ENCODE measurements around the gene GCLM. TPM values are rescaled to one million over a fixed set of nuclear protein-coding genes. Genes with fewer than 3 reads are reported as not detected.
"Not testable (repeated sequence)": the region's sequence is repeated elsewhere in the genome, so short reads cannot be mapped to it uniquely, and the experiment has no call there.

Gene GCLM
- total RNA-seq, 1 experiment from 2014 or later: 14.1 TPM

- TF ChIP-seq ZSCAN18 (CRISPR knock-in tag; IDR thresholded peaks at IDR 0.05) (no peak), MYBL2 (CRISPR knock-in tag; IDR thresholded peaks at IDR 0.05) (no peak)
- TF ChIP-seq, protein P1, sequence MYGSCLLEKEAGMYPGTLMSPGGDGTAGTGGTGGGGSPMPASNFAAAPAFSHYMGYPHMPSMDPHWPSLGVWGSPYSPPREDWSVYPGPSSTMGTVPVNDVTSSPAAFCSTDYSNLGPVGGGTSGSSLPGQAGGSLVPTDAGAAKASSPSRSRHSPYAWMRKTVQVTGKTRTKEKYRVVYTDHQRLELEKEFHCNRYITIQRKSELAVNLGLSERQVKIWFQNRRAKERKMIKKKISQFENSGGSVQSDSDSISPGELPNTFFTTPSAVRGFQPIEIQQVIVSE (CRISPR knock-in tag; IDR thresholded peaks at IDR 0.05; ENCODE audit: borderline replicate concordance): no peak
Observed at GRCh38 chr1:93919780-93920179, 10.6 kb upstream of the GCLM start (continued).

DNA sequence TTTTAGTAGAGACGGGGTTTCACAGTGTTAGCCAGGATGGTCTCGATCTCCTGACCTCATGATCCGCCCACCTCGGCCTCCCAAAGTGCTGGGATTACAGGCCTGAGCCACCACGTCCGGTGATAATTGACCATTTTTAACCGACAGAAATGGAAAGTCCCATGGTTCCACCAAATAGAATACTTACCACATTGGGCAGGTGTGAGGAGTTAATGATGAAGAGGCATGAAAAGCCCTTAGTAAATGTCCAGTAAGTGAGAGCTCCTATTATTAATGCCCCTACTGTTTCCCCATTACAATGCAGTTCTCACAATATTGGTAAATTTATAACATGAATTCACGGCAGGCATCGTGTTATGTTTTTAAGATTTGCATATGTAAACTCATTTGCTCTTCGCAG lies 8.1 kb upstream of the GCLM start:
- H3K27me3 Mint-ChIP-seq (ENCODE audit: low read depth): peaks cover 14% of the 10 kb centered on the region
- peaks cover 26% of the 10 kb centered on the region for H3K9me3 Mint-ChIP-seq
- ATAC-seq (no peak), DNase-seq (ENCODE audit: low spot score) (no peak)
- ChIA-PET POLR2A (no interaction called here), CTCF (no interaction called here)
- peaks cover 20% of the 10 kb centered on the region for H3K4me1 Mint-ChIP-seq
- no peak overlapping the region for H3K27ac Mint-ChIP-seq
- H3K36me3 Mint-ChIP-seq: peaks cover 11% of the 10 kb centered on the region
- H3K4me3 Mint-ChIP-seq: no peak overlapping the region
- TF ChIP-seq CREB1 (CRISPR knock-in tag; IDR thresholded peaks at IDR 0.05) (no peak), GRHL2 (CRISPR knock-in tag; IDR thresholded peaks at IDR 0.05; ENCODE audit: insufficient replicate concordance, severe bottlenecking) (no peak), SMAD4 (CRISPR knock-in tag; IDR thresholded peaks at IDR 0.05) (no peak), ATF6 (CRISPR knock-in tag; IDR thresholded peaks at IDR 0.05) (no peak), RORB (CRISPR knock-in tag; IDR thresholded peaks at IDR 0.05) (no peak), NFATC4 (CRISPR knock-in tag; IDR thresholded peaks at IDR 0.05) (no peak), IRF2 (CRISPR knock-in tag; IDR thresholded peaks at IDR 0.05; ENCODE audit: borderline replicate concordance, low read depth) (no peak)
- TF ChIP-seq, protein P2, sequence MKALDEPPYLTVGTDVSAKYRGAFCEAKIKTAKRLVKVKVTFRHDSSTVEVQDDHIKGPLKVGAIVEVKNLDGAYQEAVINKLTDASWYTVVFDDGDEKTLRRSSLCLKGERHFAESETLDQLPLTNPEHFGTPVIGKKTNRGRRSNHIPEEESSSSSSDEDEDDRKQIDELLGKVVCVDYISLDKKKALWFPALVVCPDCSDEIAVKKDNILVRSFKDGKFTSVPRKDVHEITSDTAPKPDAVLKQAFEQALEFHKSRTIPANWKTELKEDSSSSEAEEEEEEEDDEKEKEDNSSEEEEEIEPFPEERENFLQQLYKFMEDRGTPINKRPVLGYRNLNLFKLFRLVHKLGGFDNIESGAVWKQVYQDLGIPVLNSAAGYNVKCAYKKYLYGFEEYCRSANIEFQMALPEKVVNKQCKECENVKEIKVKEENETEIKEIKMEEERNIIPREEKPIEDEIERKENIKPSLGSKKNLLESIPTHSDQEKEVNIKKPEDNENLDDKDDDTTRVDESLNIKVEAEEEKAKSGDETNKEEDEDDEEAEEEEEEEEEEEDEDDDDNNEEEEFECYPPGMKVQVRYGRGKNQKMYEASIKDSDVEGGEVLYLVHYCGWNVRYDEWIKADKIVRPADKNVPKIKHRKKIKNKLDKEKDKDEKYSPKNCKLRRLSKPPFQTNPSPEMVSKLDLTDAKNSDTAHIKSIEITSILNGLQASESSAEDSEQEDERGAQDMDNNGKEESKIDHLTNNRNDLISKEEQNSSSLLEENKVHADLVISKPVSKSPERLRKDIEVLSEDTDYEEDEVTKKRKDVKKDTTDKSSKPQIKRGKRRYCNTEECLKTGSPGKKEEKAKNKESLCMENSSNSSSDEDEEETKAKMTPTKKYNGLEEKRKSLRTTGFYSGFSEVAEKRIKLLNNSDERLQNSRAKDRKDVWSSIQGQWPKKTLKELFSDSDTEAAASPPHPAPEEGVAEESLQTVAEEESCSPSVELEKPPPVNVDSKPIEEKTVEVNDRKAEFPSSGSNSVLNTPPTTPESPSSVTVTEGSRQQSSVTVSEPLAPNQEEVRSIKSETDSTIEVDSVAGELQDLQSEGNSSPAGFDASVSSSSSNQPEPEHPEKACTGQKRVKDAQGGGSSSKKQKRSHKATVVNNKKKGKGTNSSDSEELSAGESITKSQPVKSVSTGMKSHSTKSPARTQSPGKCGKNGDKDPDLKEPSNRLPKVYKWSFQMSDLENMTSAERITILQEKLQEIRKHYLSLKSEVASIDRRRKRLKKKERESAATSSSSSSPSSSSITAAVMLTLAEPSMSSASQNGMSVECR (CRISPR knock-in tag; IDR thresholded peaks at IDR 0.05; ENCODE audit: borderline replicate concordance): no peak

- peaks cover 28% of the 10 kb centered on the region for H3K4me1 Mint-ChIP-seq
- peaks cover 10% of the 10 kb centered on the region for H3K9me3 Mint-ChIP-seq
- ChIA-PET POLR2A (interaction anchor here (2.1 kb wide), 1 partner anchor 32 kb away, joined by 8 read pairs; the partner anchor contains the start of gene DNTTIP2), CTCF (interaction anchor here (0.6 to 2.2 kb wide), 14 partner anchors 9 to 606 kb away, joined by 3 to 21 read pairs (median 4); no protein-coding TSS in a partner anchor)
- not testable (repeated sequence) for H3K36me3 Mint-ChIP-seq; DNase-seq (ENCODE audit: low spot score); ATAC-seq; H3K4me3 Mint-ChIP-seq; H3K27ac Mint-ChIP-seq
- H3K27me3 Mint-ChIP-seq (ENCODE audit: low read depth): peaks cover 22% of the 10 kb centered on the region
- 0 out of 2 replicates have a peak, but pooled peaks have one; percentile 51 for TF ChIP-seq GTF2I (CRISPR knock-in tag; conservative IDR thresholded peaks at IDR 0.05)
Observed at GRCh38 chr1:93910880-93911279, 1.6 kb upstream of the GCLM start.
